Calu3 (cell line): ENCODE measurements around the gene FCER2. TPM values are rescaled to one million over a fixed set of nuclear protein-coding genes. Genes with fewer than 3 reads are reported as not detected.

ENCODE experiments used
- BruUV-seq: library from RNA; stranded (reverse); fragments of 400-500 nt; replicated peaks from 2 replicates; lab custom pipeline; 2021; lab: Mats Ljungman, UMichigan
- CTCF ChIA-PET: fragments of 300-600 bp; sonication (Branson Sonifier 250); formaldehyde crosslinking; loops from one replicate; lab custom pipeline; 2022; ENCODE audit warnings: antibody characterized with exemption; lab: Charles Lee
- DNase-seq: peaks from one replicate; pipeline ENCODE4 v3.0.0; 2022
- H3K27ac Mint-ChIP-seq: one replicate; pipeline ENCODE4 v1.8.0; 2022; ENCODE audit warnings: mixed read lengths; ENCODE audit not compliant: unreplicated experiment
- H3K27me3 Mint-ChIP-seq: one replicate; pipeline ENCODE4 v1.8.0; 2022; ENCODE audit warnings: mixed read lengths; ENCODE audit not compliant: unreplicated experiment
- H3K36me3 Mint-ChIP-seq: one replicate; pipeline ENCODE4 v1.8.0; 2022; ENCODE audit warnings: mild to moderate bottlenecking, moderate library complexity, mixed read lengths; ENCODE audit not compliant: insufficient read depth, unreplicated experiment
- H3K4me1 Mint-ChIP-seq: one replicate; pipeline ENCODE4 v1.8.0; 2022; ENCODE audit warnings: mild to moderate bottlenecking, low read depth, mixed read lengths; ENCODE audit not compliant: unreplicated experiment
- H3K4me3 Mint-ChIP-seq: one replicate; pipeline ENCODE4 v1.8.0; 2022; ENCODE audit warnings: mild to moderate bottlenecking, low read depth, moderate library complexity, mixed read lengths; ENCODE audit not compliant: unreplicated experiment
- H3K9me3 Mint-ChIP-seq: one replicate; pipeline ENCODE4 v1.8.0; 2022; ENCODE audit warnings: low read depth, mixed read lengths; ENCODE audit not compliant: unreplicated experiment
- intact Hi-C: fragments of 100-400 bp; cut with micrococcal nuclease; formaldehyde crosslinking; loops from one replicate; pipeline ENCODE4 v1.10.0; 2022; ENCODE audit not compliant: unreplicated experiment
- total RNA-seq: library from RNA; stranded (reverse); gene quantifications from 2 replicates; pipeline ENCODE4 v1.2.3, GENCODE V29; 2022
- TF ChIP-seq, protein P1 (sequence below): fragments of 200-600 bp; IDR thresholded peaks from one replicate; pipeline ENCODE4 v1.8.0; 2022; ENCODE audit warnings: antibody characterized with exemption; ENCODE audit not compliant: unreplicated experiment

The FCER2 gene
- total RNA-seq, 1 experiment from 2014 or later = not detected

DNA sequence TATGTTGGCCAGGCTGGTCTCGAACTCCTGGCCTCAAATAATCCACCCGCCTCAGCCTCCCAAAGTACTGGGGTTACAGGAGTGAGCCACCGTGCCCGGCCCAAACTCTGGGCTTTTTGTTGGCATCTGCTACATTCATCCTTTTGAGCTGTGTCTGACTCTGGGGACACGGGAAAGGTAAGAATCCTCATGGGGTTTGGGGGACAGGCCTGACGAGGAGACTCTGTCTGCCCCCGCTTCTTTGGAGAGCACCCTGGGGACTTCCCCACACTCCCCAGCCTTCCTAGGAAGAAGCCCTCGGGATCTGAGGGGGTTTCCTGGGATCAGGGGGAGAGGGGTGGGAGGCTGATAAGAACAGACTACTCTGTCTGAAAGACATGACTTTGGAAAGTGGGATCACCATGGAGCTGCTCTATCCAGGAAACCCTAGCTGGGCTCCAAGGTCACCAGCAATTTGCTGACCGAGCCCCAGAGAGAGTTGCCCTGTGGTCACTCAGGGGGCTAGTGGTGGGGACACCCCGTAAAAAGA lies 8.1 kb upstream of the FCER2 start:
- DNase-seq = no peak
- H3K27ac Mint-ChIP-seq = no peak overlapping the region
- no peak overlapping the region for H3K4me3 Mint-ChIP-seq
- H3K27me3 Mint-ChIP-seq = peaks cover 50% of the 10 kb centered on the region
- CTCF ChIA-PET = interaction anchor here (0.6 kb wide), 1 partner anchor 142 kb away, joined by 3 read pairs; no protein-coding TSS in a partner anchor
- BruUV-seq = no TSS peak
- intact Hi-C loops = no loop called here
- TF ChIP-seq, protein P1, sequence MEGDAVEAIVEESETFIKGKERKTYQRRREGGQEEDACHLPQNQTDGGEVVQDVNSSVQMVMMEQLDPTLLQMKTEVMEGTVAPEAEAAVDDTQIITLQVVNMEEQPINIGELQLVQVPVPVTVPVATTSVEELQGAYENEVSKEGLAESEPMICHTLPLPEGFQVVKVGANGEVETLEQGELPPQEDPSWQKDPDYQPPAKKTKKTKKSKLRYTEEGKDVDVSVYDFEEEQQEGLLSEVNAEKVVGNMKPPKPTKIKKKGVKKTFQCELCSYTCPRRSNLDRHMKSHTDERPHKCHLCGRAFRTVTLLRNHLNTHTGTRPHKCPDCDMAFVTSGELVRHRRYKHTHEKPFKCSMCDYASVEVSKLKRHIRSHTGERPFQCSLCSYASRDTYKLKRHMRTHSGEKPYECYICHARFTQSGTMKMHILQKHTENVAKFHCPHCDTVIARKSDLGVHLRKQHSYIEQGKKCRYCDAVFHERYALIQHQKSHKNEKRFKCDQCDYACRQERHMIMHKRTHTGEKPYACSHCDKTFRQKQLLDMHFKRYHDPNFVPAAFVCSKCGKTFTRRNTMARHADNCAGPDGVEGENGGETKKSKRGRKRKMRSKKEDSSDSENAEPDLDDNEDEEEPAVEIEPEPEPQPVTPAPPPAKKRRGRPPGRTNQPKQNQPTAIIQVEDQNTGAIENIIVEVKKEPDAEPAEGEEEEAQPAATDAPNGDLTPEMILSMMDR = no peak
- H3K36me3 Mint-ChIP-seq = no peaks in the 10 kb centered on the region
- H3K4me1 Mint-ChIP-seq = no peaks in the 10 kb centered on the region
- H3K9me3 Mint-ChIP-seq = no peaks in the 10 kb centered on the region

DNA sequence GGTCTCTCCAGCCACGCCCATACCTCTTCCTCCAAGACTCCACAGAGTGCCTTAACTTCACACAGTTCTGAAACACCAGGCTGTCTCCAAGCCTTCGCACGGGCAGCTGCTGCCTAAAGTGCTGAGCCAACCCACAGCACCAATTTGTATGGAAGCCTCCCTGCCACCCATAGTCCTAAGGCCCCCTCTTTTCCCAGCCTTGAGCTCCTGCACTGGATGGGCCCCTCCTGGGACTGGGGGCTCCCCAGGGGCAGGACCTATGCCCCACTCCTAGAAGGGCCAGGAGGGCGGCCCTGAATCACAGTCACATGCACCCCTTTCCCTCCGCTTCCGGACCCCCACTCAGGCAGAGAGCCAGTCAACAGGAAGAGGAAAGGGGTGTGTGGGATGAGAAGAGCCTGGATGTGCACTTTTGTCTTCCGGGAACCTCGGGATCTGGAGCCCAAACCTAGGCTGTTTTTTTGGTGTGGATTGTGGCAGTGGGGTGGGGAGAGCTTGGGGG lies 5.1 kb upstream of the FCER2 start:
- Mint-ChIP-seq H3K27me3 (peaks cover 76% of the 10 kb centered on the region), H3K27ac (no peak overlapping the region), H3K4me3 (no peak overlapping the region), H3K4me1 (no peaks in the 10 kb centered on the region), H3K9me3 (no peaks in the 10 kb centered on the region), H3K36me3 (no peaks in the 10 kb centered on the region)
- CTCF ChIA-PET = no interaction called here
- DNase-seq = no peak
- no TSS peak for BruUV-seq
- intact Hi-C loops = no loop called here
- TF ChIP-seq, protein P1 = no peak

DNA sequence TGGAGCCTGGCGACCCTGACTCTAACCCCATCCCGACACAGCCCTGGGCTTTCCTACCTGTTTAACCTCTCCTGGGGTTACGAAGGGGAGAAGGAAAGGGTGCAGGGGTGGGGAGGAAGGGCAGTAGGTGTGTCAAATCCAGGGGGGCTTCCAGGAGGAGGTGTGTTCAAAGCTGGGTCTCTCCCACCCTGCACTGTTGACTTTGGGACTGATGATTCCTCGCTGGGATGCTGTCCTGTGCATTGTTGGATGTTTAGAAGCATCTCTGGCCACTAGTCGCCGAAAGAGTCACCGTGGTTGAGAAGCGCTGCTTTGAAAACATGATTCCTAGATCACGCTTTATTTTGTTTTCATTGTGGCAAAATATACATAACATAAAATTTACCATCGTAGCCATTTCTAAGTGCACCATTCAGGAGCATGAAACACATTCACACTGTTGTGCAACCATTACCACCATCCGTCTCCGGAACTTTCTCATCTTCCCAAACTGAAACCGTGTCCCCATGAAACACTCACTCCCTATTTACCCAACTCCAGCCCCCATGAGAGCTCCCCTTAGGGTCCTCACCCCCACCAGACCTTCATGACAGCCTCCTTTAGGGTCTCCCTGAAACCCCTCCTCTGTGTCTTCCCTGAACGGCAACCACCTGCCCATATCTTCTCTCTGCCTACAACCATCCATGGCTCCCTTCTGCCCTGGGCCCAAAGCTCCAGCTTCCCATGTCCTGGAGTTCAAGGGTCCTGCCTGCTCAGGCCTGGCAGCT lies 4.4 kb upstream of the FCER2 start:
- intact Hi-C loops = no loop called here
- H3K27me3 Mint-ChIP-seq = peaks cover 79% of the 10 kb centered on the region
- TF ChIP-seq, protein P1 = no peak
- no peak overlapping the region for H3K4me3 Mint-ChIP-seq
- BruUV-seq = no TSS peak
- no peaks in the 10 kb centered on the region for H3K4me1 Mint-ChIP-seq
- DNase-seq = no peak
- no peaks in the 10 kb centered on the region for H3K36me3 Mint-ChIP-seq
- CTCF ChIA-PET = no interaction called here
- no peaks in the 10 kb centered on the region for H3K9me3 Mint-ChIP-seq
- H3K27ac Mint-ChIP-seq = no peak overlapping the region

DNA sequence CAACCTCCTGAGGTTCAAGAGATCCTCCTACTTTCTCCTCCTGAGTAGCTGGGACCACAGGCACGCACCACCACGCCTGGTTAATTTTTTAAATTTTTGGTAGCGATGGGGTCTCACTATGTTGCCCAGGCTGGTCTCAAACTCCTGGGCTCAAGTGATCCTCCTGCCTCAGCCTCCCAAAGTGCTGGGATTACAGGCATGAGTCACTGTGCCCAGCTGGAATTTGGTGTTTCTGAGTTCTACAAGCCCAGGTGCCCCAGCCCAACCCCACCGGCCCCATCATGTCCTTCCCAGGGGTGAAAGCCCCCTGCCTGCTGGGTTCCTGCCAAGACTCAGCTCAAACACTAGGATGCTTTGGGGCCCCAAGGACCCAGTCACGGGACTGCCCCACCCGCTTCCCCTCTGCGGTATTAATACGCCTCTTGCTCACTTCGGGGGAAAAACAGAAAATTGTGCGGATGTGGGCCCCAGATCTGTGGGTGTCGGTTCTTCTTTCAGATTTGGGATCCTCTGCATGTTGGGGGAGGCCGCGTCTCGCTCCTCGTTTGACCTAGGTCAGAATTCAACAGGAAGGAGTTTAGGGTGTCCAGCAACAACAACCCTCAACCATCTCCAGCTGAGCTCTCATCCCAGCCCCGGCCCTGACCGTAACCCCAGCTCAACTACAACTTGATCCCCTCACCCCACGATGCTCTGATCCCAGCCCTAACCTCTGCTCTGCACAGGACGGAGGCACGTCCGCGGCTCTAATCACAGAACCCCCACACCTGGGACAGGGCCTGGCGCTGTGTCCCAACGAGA lies 3.7 kb upstream of the FCER2 start:
- Mint-ChIP-seq H3K4me3 (no peak overlapping the region), H3K9me3 (no peaks in the 10 kb centered on the region), H3K36me3 (no peaks in the 10 kb centered on the region), H3K27ac (no peak overlapping the region), H3K4me1 (no peaks in the 10 kb centered on the region), H3K27me3 (peaks cover 71% of the 10 kb centered on the region)
- no peak for DNase-seq
- CTCF ChIA-PET = interaction anchor here (0.7 kb wide), 1 partner anchor 216 kb away, joined by 3 read pairs; no protein-coding TSS in a partner anchor
- no TSS peak for BruUV-seq
- intact Hi-C loops = no loop called here
- TF ChIP-seq, protein P1 = no peak
